ENCODE data around the gene CPSF2.

DNA sequence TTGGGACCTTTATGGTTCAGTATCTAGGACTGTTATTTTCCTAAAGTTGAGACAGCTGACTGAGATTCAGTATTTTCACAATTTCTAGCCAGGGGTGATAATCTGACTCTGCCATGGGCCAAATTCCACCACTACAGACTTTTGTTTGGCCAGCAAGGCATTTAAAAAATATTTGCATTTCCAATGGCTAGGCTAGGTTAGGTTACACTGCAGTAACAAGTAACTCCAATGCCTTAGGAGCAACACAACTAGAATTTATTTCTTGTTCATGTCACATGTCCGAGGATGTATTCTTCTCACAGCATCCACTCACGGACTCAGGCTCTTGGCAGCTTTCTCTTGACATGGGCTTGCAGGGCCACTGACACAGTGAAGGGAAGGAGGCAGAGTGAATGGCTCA lies 83.0 kb downstream of the CPSF2 start:
- TF ChIP-seq, protein P1, sequence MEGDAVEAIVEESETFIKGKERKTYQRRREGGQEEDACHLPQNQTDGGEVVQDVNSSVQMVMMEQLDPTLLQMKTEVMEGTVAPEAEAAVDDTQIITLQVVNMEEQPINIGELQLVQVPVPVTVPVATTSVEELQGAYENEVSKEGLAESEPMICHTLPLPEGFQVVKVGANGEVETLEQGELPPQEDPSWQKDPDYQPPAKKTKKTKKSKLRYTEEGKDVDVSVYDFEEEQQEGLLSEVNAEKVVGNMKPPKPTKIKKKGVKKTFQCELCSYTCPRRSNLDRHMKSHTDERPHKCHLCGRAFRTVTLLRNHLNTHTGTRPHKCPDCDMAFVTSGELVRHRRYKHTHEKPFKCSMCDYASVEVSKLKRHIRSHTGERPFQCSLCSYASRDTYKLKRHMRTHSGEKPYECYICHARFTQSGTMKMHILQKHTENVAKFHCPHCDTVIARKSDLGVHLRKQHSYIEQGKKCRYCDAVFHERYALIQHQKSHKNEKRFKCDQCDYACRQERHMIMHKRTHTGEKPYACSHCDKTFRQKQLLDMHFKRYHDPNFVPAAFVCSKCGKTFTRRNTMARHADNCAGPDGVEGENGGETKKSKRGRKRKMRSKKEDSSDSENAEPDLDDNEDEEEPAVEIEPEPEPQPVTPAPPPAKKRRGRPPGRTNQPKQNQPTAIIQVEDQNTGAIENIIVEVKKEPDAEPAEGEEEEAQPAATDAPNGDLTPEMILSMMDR (IDR thresholded peaks at IDR 0.05; ENCODE audit: low read depth, low read length): no peak
- no peak for TF ChIP-seq EZH2phosphoT487 (IDR thresholded peaks at IDR 0.05; ENCODE audit: low read depth)
